ENCODE data around the gene GSE1. TPM values are rescaled to one million over a fixed set of nuclear protein-coding genes. Genes with fewer than 3 reads are reported as not detected.

The GSE1 gene
- total and polyA plus RNA-seq, 9 of the 15 experiments (the other 6 are each of a cell fraction or from before 2014, with no cell fraction given) = 12.2 to 244 (median 57.9) TPM

DNA sequence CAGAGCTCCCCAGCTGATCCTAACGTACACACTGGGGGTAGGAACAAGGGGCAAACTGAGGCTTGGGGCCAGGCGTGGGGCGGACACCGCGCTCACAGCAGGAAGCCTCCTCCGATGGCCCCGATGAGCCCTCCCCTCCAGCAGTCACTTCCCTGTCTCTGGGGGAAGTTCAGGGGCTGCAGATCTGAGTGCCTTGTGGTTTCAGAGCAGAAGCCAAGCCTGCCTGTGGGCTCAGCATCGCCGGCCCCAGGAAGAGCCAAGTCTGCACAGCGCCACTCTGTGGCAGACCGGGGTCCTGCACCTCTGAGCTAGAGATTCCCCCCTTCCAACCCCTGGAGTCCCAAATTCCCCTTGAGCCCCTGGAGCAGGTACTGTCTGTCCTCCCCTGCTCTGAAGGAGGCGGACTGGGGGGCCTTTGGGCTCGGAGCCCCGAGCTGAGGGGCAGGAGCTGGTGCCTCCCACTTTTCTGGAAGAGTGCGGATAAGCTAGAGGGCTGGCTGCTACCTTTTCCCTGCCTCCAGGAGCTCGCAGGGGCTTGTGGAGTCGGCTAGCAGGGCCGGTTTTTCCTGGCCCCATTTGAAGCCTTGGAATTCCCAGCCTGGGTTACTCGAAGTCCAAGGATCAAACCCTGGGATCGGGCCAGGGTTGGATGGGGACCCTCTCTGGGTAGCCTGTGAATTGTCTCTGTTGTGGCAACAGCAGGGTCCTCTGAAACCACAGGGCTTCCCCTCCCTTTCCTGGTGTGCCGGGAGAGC is 2.9 kb downstream of the GSE1 start (continued):
- no peak for TF ChIP-seq ZNF609 (CRISPR knock-in tag; IDR thresholded peaks at IDR 0.05; ENCODE audit: borderline replicate concordance)
- no peak for TF ChIP-seq SRSF7 (optimal IDR thresholded peaks at IDR 0.05; ENCODE audit: low read depth, low read length)
- TF ChIP-seq XRCC5 (IDR thresholded peaks at IDR 0.05; ENCODE audit: low read depth, low read length) = peak; percentile 80; the same call in 1 of the 2 replicates
- no peak for TF ChIP-seq MED1 (CRISPR knock-in tag; IDR thresholded peaks at IDR 0.05; ENCODE audit: borderline replicate concordance)
- peak; percentile 82 for TF ChIP-seq ZNF592 (IDR thresholded peaks at IDR 0.05)
- TF ChIP-seq HMGN3 (IDR thresholded peaks at IDR 0.05; ENCODE audit: borderline replicate concordance, extremely low read depth, insufficient read length, low read depth, low read length) = no peak
- TF ChIP-seq, protein P1, sequence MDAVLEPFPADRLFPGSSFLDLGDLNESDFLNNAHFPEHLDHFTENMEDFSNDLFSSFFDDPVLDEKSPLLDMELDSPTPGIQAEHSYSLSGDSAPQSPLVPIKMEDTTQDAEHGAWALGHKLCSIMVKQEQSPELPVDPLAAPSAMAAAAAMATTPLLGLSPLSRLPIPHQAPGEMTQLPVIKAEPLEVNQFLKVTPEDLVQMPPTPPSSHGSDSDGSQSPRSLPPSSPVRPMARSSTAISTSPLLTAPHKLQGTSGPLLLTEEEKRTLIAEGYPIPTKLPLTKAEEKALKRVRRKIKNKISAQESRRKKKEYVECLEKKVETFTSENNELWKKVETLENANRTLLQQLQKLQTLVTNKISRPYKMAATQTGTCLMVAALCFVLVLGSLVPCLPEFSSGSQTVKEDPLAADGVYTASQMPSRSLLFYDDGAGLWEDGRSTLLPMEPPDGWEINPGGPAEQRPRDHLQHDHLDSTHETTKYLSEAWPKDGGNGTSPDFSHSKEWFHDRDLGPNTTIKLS (IDR thresholded peaks at IDR 0.05; ENCODE audit: borderline replicate concordance, low read depth) = no peak
- TF ChIP-seq MAX (CRISPR knock-in tag; IDR thresholded peaks at IDR 0.05) = peak; percentile 60
- TF ChIP-seq ZNF778 (CRISPR knock-in tag; IDR thresholded peaks at IDR 0.05) = no peak
- TF ChIP-seq ESRRB (CRISPR knock-in tag; IDR thresholded peaks at IDR 0.05; ENCODE audit: borderline replicate concordance) = no peak
- no peak for TF ChIP-seq CHAMP1 (IDR thresholded peaks at IDR 0.05)
